ENCODE measurements around the gene KCTD17.

The KCTD17 gene

GRCh38 chr22:37088108-37088605 lies 36.6 kb downstream of the KCTD17 start:
- H2AFZ ChIP-seq (ENCODE audit: low read length) = no peak overlapping the region
- no peaks in the 10 kb centered on the region for H3F3A ChIP-seq (ENCODE audit: low read depth)
- H3K4me1 ChIP-seq (ENCODE audit: insufficient read depth, low read length, poor library complexity, severe bottlenecking) = no peaks in the 10 kb centered on the region
- no peaks in the 10 kb centered on the region for H3K36me3 ChIP-seq (ENCODE audit: insufficient read depth, low read length)
- H3K9me2 ChIP-seq (replicated peaks; ENCODE audit: low read depth, low read length) = no peaks in the 10 kb centered on the region
- no peak for TF ChIP-seq EZH2phosphoT487 (IDR thresholded peaks at IDR 0.05; ENCODE audit: borderline replicate concordance)
- TF ChIP-seq CTCF (conservative IDR thresholded peaks at IDR 0.05; ENCODE audit: low read length) = no peak
- no peaks in the 10 kb centered on the region for H3K79me2 ChIP-seq (ENCODE audit: insufficient read depth, low read length)
- no peaks in the 10 kb centered on the region for H3K27me3 ChIP-seq (ENCODE audit: insufficient read depth, low read length, poor library complexity, severe bottlenecking)
- no peaks in the 10 kb centered on the region for H3K9me3 ChIP-seq (ENCODE audit: insufficient read depth, low read depth, low read length)
- H3K4me3 ChIP-seq (ENCODE audit: low read length, poor library complexity, severe bottlenecking) = no peak overlapping the region
- no peaks in the 10 kb centered on the region for H4K20me1 ChIP-seq (ENCODE audit: insufficient read depth, low read length, poor library complexity, severe bottlenecking)
- no peak overlapping the region for H3K9ac ChIP-seq (ENCODE audit: low read depth, low read length, poor library complexity, severe bottlenecking)
- H3K4me2 ChIP-seq (ENCODE audit: low read depth, low read length, poor library complexity, severe bottlenecking) = no peak overlapping the region

GRCh38 chr22:37088750-37089408 lies 37.3 kb downstream of the KCTD17 start:
- Histone ChIP-seq H3F3A (ENCODE audit: low read depth) (no peaks in the 10 kb centered on the region), H3K9ac (ENCODE audit: low read depth, low read length, poor library complexity, severe bottlenecking) (no peak overlapping the region), H4K20me1 (ENCODE audit: insufficient read depth, low read length, poor library complexity, severe bottlenecking) (no peaks in the 10 kb centered on the region), H3K79me2 (ENCODE audit: insufficient read depth, low read length) (no peaks in the 10 kb centered on the region), H2AFZ (ENCODE audit: low read length) (no peak overlapping the region), H3K9me3 (ENCODE audit: insufficient read depth, low read depth, low read length) (no peaks in the 10 kb centered on the region), H3K9me2 (replicated peaks; ENCODE audit: low read depth, low read length) (no peaks in the 10 kb centered on the region), H3K4me2 (ENCODE audit: low read depth, low read length, poor library complexity, severe bottlenecking) (no peak overlapping the region), H3K36me3 (ENCODE audit: insufficient read depth, low read length) (no peaks in the 10 kb centered on the region), H3K4me1 (ENCODE audit: insufficient read depth, low read length, poor library complexity, severe bottlenecking) (no peaks in the 10 kb centered on the region), H3K4me3 (ENCODE audit: low read length, poor library complexity, severe bottlenecking) (no peak overlapping the region), H3K27me3 (ENCODE audit: insufficient read depth, low read length, poor library complexity, severe bottlenecking) (no peaks in the 10 kb centered on the region)
- no peak for TF ChIP-seq CTCF (conservative IDR thresholded peaks at IDR 0.05; ENCODE audit: low read length)
- no peak for TF ChIP-seq EZH2phosphoT487 (IDR thresholded peaks at IDR 0.05; ENCODE audit: borderline replicate concordance)

- H3K36me3 ChIP-seq (ENCODE audit: insufficient read depth, low read length) = no peaks in the 10 kb centered on the region
- no peak overlapping the region for H3K9ac ChIP-seq (ENCODE audit: low read depth, low read length, poor library complexity, severe bottlenecking)
- no peak overlapping the region for H2AFZ ChIP-seq (ENCODE audit: low read length)
- H3K9me3 ChIP-seq (ENCODE audit: insufficient read depth, low read depth, low read length) = no peaks in the 10 kb centered on the region
- H3K4me2 ChIP-seq (ENCODE audit: low read depth, low read length, poor library complexity, severe bottlenecking) = no peak overlapping the region
- TF ChIP-seq EZH2phosphoT487 (IDR thresholded peaks at IDR 0.05; ENCODE audit: borderline replicate concordance) (no peak), CTCF (conservative IDR thresholded peaks at IDR 0.05; ENCODE audit: low read length) (no peak)
- H3K4me3 ChIP-seq (ENCODE audit: low read length, poor library complexity, severe bottlenecking) = no peak overlapping the region
- H3K27me3 ChIP-seq (ENCODE audit: insufficient read depth, low read length, poor library complexity, severe bottlenecking) = no peaks in the 10 kb centered on the region
- H3K79me2 ChIP-seq (ENCODE audit: insufficient read depth, low read length) = no peaks in the 10 kb centered on the region
- no peaks in the 10 kb centered on the region for H3K9me2 ChIP-seq (replicated peaks; ENCODE audit: low read depth, low read length)
- H3K4me1 ChIP-seq (ENCODE audit: insufficient read depth, low read length, poor library complexity, severe bottlenecking) = no peaks in the 10 kb centered on the region
- no peaks in the 10 kb centered on the region for H4K20me1 ChIP-seq (ENCODE audit: insufficient read depth, low read length, poor library complexity, severe bottlenecking)
- H3F3A ChIP-seq (ENCODE audit: low read depth) = no peaks in the 10 kb centered on the region
These were observed 37.9 kb downstream of the KCTD17 start for GRCh38 chr22:37089434-37089833.

Data from Loucy (cell line).